ENCODE results near the gene LCN1. TPM values are rescaled to one million over a fixed set of nuclear protein-coding genes. Genes with fewer than 3 reads are reported as not detected.
"Not testable (repeated sequence)": the region's sequence is repeated elsewhere in the genome, so short reads cannot be mapped to it uniquely, and the experiment has no call there.

LCN1 gene
- polyA plus RNA-seq, 3 donors, result not detected

DNA sequence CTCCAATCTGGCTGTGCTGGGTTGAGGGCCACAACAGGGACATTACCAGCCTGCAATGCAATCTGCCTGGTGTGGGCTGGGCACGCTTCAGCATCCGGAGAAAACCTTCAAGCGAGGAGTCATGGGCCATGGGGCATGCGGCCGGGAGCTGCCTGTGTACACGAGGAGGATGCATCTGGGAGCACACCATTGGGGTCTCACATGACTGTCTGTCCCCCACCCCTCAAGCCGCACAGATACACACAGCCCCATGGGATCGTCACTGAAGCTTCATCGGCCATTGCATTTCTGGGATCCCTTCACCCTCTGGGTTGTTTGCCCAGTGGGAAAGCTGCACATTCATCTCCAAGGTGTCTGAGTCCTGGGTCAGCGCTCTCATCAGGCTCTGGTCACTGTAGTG, 9.9 kb downstream of the LCN1 start:
- 84 to 96% (median 92%) methylated on average over 10 of the region's 10 CpGs for WGBS, 3 donors
- H3K27ac ChIP-seq (ENCODE audit: low read depth, low read length), result no peak overlapping the region

DNA sequence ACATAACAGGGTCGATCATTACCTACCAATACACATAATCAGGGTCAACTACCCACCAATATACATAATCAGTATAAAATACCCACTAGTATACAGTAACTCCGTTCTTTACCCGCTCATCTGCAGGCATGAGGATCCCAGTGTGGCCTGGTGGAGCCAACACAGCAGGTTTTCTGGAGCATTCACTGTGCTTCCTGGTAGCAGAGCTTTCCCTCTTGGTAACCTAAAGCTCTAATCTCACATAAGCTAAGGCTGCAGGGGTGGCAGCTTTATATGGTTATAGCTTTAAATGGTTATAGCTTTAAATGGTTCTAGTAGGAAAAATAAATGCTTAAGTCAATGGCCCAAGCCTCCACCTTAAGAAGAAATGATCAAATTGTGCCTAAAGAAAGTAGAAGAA, 11.9 kb downstream of the LCN1 start:
- 80 to 94% (median 93%) methylated on average over 3 of the region's 3 CpGs for WGBS, 3 donors
- no peak overlapping the region for H3K27ac ChIP-seq (ENCODE audit: low read depth, low read length)

- WGBS, 3 donors, result 86 to 91% (median 90%) methylated on average over 12 of the region's 12 CpGs
Measured at GRCh38 chr9:135533674-135534073, 12.4 kb downstream of the LCN1 start.

DNA sequence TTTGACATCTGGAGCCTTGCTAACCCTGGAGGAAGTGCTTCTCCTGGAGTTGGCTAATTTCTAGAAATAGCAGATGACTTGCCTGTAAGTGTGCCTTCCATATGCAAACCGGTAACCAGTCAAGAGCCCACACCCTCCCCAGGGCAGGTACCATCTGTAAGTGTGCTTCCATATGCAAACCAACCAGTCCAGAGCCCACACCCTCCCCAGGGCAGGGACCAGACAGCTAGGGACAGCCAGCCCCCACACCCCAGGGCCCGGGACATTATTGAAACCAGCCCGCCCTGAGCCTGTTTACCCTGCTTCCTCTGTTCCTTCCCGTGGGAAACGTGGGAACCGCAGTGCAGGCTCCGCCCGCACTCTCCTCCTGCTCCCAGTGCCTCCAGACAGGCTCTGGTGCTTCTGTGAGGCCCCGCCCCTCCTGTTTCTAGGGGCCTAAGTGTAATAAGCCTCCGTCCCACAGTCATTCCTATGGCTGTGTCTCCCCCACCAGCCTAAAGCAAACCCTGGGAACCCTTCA, 13.0 kb downstream of the LCN1 start:
- 28 to 34% (median 28%) methylated on average over 8 to 10 of the region's 10 CpGs for WGBS, 3 donors
- H3K27ac ChIP-seq (ENCODE audit: low read depth, low read length), result not testable (repeated sequence)

More at GRCh38 chr9:135533674-135534073, 12.4 kb downstream of the LCN1 start:
- no peak overlapping the region for H3K27ac ChIP-seq (ENCODE audit: low read depth, low read length)

GRCh38 chr9:135534826-135535225, 13.6 kb downstream of the LCN1 start:
- 69 to 80% (median 73%) methylated on average over 4 of the region's 4 CpGs for WGBS, 3 donors

GRCh38 chr9:135535631-135536030, 14.4 kb downstream of the LCN1 start:
- WGBS, 3 donors, result 78 to 84% (median 83%) methylated on average over 11 to 13 of the region's 13 CpGs
- not testable (repeated sequence) for H3K27ac ChIP-seq (ENCODE audit: low read depth, low read length)

More at GRCh38 chr9:135534826-135535225, 13.6 kb downstream of the LCN1 start:
- H3K27ac ChIP-seq (ENCODE audit: low read depth, low read length), result not testable (repeated sequence)

DNA sequence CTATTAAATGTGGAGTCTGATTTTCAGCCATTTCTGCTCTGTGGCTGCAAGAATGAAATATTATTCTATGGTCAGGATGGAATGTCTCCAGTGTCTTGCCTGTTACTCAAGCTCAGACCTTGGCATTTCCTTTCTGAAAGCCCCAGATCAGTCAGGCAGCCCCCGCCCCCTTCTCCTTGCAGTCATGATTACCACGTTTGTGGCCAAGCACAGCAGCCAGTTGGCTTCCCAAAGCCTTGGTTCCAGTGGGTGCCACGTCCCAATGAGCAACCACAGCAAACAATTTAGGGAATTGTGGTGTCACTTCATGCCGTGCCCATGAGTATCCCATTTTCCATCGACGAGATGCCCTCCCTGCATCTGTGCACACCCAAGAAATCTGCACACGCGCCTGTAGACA, 15.0 kb downstream of the LCN1 start:
- H3K27ac ChIP-seq (ENCODE audit: low read depth, low read length), result no peak overlapping the region
- WGBS, 3 donors, result 74 to 77% (median 75%) methylated on average over 8 of the region's 8 CpGs

DNA sequence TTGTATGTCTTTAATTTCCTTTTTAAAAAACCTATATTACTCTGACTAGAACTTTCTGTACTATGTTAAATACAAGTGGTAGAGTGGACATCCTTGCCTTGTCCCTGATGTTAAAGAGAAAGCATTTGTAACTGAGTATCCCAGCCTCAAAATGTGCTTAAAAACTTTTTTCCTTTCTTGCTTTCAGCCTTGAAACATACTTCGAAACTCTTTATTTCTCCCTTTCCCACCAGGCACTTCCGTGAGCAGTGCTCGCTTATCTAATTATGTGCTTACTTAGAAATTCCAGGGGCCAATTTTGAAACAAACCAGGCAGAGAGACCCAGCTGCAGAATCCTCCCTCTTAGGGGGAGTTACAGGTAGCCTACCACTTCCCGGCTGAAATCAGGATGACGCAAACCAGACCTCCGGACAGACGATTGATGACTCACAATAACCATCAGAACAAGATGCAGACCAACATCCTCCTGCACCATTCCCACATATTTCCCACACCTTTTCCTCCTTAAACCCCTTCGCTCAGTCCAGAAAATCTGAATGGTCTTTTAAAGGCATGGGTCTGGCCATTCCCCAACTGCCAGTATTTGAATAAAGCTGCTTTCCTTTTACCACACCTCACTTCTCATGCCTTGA, 22.1 kb downstream of the LCN1 start:
- not testable (repeated sequence) for H3K27ac ChIP-seq (ENCODE audit: low read depth, low read length)
- WGBS, 3 donors, result 33 to 38% (median 35%) methylated on average over 8 of the region's 8 CpGs

GRCh38 chr9:135544981-135545635, 23.9 kb downstream of the LCN1 start:
- 65 to 81% (median 76%) methylated on average over 18 of the region's 18 CpGs for WGBS, 3 donors
- no peak overlapping the region for H3K27ac ChIP-seq (ENCODE audit: low read depth, low read length)

- not testable (repeated sequence) for H3K27ac ChIP-seq (ENCODE audit: low read depth, low read length)
- WGBS, 3 donors, result 59 to 77% (median 73%) methylated on average over 13 of the region's 19 CpGs
Measured at GRCh38 chr9:135545646-135546176, 24.5 kb downstream of the LCN1 start, which contains the start of gene OBP2A. Gene OBP2A (plus strand): TSS chr9:135546126. CDS start chr9:135546181, 55 bp downstream.

- not testable (repeated sequence) for H3K27ac ChIP-seq (ENCODE audit: low read depth, low read length)
- 73 to 90% (median 89%) methylated on average over 18 to 19 of the region's 21 CpGs for WGBS, 3 donors
Measured at GRCh38 chr9:135546792-135547617, 25.8 kb downstream of the LCN1 start.

DNA sequence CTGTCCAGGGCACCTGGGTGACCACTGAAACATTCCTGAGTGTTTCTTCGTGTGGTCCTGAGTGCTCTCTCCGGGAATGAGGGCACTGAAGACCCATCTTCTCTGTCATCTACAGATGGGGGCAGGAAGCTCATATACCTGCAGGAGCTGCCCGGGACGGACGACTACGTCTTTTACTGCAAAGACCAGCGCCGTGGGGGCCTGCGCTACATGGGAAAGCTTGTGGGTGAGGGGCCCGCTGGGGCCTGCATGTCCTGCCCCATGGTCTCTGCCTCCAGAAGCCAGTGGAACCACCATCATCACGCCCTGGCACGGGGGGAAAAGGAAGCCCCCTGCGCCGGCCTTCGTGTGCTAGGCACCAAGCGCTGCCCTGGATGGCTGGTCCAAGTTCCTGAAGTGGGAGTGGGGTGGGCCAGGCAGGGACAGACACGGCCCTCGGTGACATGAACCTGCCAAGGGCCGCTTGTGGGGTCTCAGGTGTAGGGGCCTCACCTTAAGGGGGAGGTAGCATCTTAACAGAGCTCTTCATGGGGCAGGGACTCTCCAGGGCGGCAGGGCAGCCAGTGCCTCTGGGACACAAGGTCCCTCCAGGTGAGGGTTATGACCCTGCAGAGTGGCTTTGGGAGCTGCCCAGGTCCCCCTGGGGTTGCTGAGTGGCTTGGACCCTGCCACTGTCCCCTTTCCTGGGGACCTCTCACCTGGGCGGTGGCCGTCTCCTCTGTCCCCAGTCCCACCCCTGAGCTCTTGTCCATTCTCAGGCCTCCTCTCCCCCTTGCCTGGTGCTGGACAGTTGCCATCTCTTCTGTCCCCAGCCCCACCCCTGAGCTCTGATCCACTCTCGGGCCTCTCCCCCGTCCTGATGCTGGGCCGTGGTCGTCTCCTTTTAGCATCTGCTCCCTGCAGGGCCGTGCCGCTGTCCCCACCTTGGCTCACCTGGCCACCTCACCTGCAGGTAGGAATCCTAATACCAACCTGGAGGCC, 26.8 kb downstream of the LCN1 start:
- WGBS, 3 donors, result 70 to 84% (median 78%) methylated on average over 28 of the region's 28 CpGs
- H3K27ac ChIP-seq (ENCODE audit: low read depth, low read length), result no peak overlapping the region

- WGBS, 3 donors, result 70 to 81% (median 81%) methylated on average over 24 to 28 of the region's 28 CpGs
- H3K27ac ChIP-seq (ENCODE audit: low read depth, low read length), result not testable (repeated sequence)
Measured at GRCh38 chr9:135549478-135550343, 28.5 kb downstream of the LCN1 start.

DNA sequence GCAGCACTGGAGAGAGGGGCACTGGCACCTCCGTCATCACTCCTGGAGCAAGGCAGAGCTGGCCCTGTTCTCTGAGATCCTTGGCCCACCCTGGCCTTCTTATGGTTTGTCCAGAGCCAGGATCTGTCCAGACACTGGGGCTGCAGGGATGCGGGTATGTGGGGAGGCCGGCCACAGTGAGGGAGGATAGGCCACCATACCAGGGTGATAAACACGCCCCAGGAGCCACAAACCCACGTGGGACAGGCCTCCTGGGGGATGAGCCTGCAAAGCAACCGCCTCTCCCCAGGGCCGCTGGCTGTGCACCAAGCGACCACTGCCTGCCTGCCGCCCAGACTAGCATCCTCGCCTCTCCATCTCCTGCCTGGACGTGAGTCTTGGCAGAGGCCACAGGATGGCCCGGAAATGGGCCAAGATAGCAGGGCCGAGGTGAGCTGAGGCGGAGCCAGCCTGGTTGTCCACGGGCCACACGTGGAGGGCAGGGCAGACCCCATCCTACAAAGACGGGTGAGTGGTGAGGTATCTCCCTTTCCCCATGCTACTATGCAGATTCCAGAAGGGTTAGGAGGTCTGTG, 29.2 kb downstream of the LCN1 start:
- H3K27ac ChIP-seq (ENCODE audit: low read depth, low read length), result no peak overlapping the region
- WGBS, 3 donors, result 72 to 79% (median 76%) methylated on average over 17 of the region's 17 CpGs

DNA sequence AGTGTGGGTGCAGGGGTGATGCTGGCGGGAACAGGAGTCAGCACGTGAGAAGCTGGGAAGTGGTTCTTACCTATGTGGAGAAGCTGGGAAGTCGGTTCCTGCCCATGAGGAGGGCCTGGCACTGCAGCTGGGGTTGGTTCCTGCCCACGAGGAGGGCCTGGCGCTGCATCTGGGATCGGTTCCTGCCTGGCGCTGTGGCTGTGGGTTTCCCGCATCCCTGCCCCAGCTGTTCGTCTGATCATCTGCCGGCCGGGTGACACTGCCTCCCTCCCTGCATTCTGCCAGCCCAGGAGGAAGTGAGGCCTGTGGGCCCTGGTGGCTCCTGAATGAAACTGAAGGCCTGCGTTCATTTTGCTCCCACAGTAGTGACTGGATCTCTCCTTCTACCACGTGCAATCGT, 29.8 kb downstream of the LCN1 start:
- 46 to 55% (median 55%) methylated on average over 14 of the region's 14 CpGs for WGBS, 3 donors

GRCh38 chr9:135551456-135551855, 30.2 kb downstream of the LCN1 start:
- 79 to 92% (median 82%) methylated on average over 8 to 13 of the region's 13 CpGs for WGBS, 3 donors
- H3K27ac ChIP-seq (ENCODE audit: low read depth, low read length), result no peak overlapping the region

More for the DNA sequence above, 29.8 kb downstream of the LCN1 start:
- H3K27ac ChIP-seq (ENCODE audit: low read depth, low read length), result no peak overlapping the region

Measured in adipose tissue (tissue), 3 donors.